Endodermal cell (in vitro differentiated cells): ENCODE data around the gene TNFRSF1B. TPM values are rescaled to one million over a fixed set of nuclear protein-coding genes. Genes with fewer than 3 reads are reported as not detected.

ENCODE experiments used
- DNase-seq: peaks from one replicate; pipeline ENCODE4 v3.0.0-alpha.2; 2017
- H3K27ac ChIP-seq: 2 replicates; pipeline ENCODE4 v1.5.1; 2013; ENCODE audit warnings: mild to moderate bottlenecking, low read depth, low read length, moderate library complexity
- H3K27me3 ChIP-seq: 2 replicates; pipeline ENCODE4 v1.6.1; 2013; ENCODE audit warnings: mild to moderate bottlenecking, low read length, moderate library complexity; ENCODE audit not compliant: insufficient read depth, control insufficient read depth, poor library complexity, severe bottlenecking
- H3K36me3 ChIP-seq: 2 replicates; pipeline ENCODE4 v1.7.0; 2013; ENCODE audit warnings: mild to moderate bottlenecking, low read length, moderate library complexity; ENCODE audit not compliant: control insufficient read depth, insufficient read depth
- H3K4me1 ChIP-seq: one replicate; pipeline ENCODE4 v1.7.0; 2013; ENCODE audit warnings: low read length; ENCODE audit not compliant: control insufficient read depth, insufficient read depth
- H3K4me3 ChIP-seq: 2 replicates; pipeline ENCODE4 v1.5.1; 2013; ENCODE audit warnings: mild to moderate bottlenecking, low read length, moderate library complexity
- H3K9ac ChIP-seq: 2 replicates; pipeline ENCODE4 v1.6.1; 2013; ENCODE audit warnings: mild to moderate bottlenecking, low read length, moderate library complexity; ENCODE audit not compliant: poor library complexity, severe bottlenecking; ENCODE audit errors: extremely low read depth
- H3K9me3 ChIP-seq: 2 replicates; pipeline ENCODE4 v1.6.1; 2013; ENCODE audit warnings: mild to moderate bottlenecking, low read length, moderate library complexity; ENCODE audit not compliant: control insufficient read depth
- H3K27ac Mint-ChIP-seq: 2 replicates; pipeline ENCODE4 v1.8.0; 2020; ENCODE audit warnings: mixed read lengths
- H3K27me3 Mint-ChIP-seq: 2 replicates; pipeline ENCODE4 v1.8.0; 2021; ENCODE audit warnings: mild to moderate bottlenecking, mixed read lengths; ENCODE audit not compliant: insufficient read depth
- H3K36me3 Mint-ChIP-seq: 2 replicates; pipeline ENCODE4 v1.8.0; 2020; ENCODE audit warnings: low read depth, mixed read lengths
- H3K4me1 Mint-ChIP-seq: 2 replicates; pipeline ENCODE4 v1.8.0; 2020; ENCODE audit warnings: mixed read lengths
- H3K4me3 Mint-ChIP-seq: 2 replicates; pipeline ENCODE4 v1.8.0; 2020; ENCODE audit warnings: mild to moderate bottlenecking, moderate library complexity, mixed read lengths
- H3K9me3 Mint-ChIP-seq: 2 replicates; pipeline ENCODE4 v1.8.0; 2020; ENCODE audit warnings: mild to moderate bottlenecking, mixed read lengths
- WGBS, 2 experiments: methylation state at CpG; one replicate each; pipeline versions ENCODE4 v1.1.5 to v1.1.7; 2013; ENCODE audit warnings: missing lambda C conversion rate in 2 of 2, mixed read lengths in 1 of 2; ENCODE audit not compliant: insufficient coverage in 1 of 2, insufficient read length in 1 of 2; 5-methylcytosine and 5-hydroxymethylcytosine counted together
- total RNA-seq, 2 donors: library from RNA; stranded (reverse); fragmentation: NEBNext Ultra II Directional in 1 of 2; extraction: Animal tissue kit (Norgen Biotek cat#: 25700) in 1 of 2; gene quantifications; 2 replicates in 1 of 2; 3 replicates in 1 of 2; pipeline ENCODE4 v1.2.1, GENCODE V29; 2021
- TF ChIP-seq, protein P1 (sequence below): fragments of 200-600 bp; sonication (generic); conservative IDR thresholded peaks from 2 replicates; pipeline ENCODE4 v1.5.0; 2021; ENCODE audit warnings: antibody characterized with exemption, mild to moderate bottlenecking

The TNFRSF1B gene
- total RNA-seq, 2 donors from 2014 or later: 0.24 to 0.40 TPM

DNA sequence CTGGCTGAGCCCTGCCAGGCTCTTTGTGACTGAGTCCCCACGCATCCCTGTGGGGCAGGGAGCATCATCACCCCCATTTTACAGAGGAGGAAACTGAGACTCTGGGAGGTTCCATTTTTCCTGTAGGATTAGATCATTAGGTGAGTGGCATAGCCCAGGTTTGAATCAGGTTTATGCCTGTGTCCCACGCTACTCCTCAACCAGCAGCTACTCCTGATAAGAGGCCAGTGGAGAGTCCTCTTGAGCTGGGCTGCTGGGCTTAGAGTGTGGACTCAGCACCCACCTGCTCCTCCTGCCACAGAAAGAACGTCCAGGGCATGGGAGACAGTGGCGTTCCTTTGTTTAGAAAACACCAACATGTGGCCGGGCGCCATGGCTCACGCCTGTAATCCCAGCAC is 30.7 kb downstream of the TNFRSF1B start:
- DNase-seq: no peak
- H3K36me3 Mint-ChIP-seq: no peaks in the 10 kb centered on the region
- Histone ChIP-seq H3K4me3 (no peak overlapping the region), H3K9ac (no peak overlapping the region), H3K4me1 (no peaks in the 10 kb centered on the region), H3K36me3 (no peaks in the 10 kb centered on the region), H3K27me3 (no peaks in the 10 kb centered on the region), H3K9me3 (no peaks in the 10 kb centered on the region), H3K27ac (no peak overlapping the region)
- no peak overlapping the region for H3K4me3 Mint-ChIP-seq
- WGBS, 2 experiments: 74 to 94% methylated on average over 2 to 7 of the region's 7 CpGs
- H3K4me1 Mint-ChIP-seq: peaks cover 4% of the 10 kb centered on the region
- no peaks in the 10 kb centered on the region for H3K27me3 Mint-ChIP-seq
- no peak overlapping the region for H3K27ac Mint-ChIP-seq
- no peaks in the 10 kb centered on the region for H3K9me3 Mint-ChIP-seq
- TF ChIP-seq, protein P1, sequence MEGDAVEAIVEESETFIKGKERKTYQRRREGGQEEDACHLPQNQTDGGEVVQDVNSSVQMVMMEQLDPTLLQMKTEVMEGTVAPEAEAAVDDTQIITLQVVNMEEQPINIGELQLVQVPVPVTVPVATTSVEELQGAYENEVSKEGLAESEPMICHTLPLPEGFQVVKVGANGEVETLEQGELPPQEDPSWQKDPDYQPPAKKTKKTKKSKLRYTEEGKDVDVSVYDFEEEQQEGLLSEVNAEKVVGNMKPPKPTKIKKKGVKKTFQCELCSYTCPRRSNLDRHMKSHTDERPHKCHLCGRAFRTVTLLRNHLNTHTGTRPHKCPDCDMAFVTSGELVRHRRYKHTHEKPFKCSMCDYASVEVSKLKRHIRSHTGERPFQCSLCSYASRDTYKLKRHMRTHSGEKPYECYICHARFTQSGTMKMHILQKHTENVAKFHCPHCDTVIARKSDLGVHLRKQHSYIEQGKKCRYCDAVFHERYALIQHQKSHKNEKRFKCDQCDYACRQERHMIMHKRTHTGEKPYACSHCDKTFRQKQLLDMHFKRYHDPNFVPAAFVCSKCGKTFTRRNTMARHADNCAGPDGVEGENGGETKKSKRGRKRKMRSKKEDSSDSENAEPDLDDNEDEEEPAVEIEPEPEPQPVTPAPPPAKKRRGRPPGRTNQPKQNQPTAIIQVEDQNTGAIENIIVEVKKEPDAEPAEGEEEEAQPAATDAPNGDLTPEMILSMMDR: no peak

DNA sequence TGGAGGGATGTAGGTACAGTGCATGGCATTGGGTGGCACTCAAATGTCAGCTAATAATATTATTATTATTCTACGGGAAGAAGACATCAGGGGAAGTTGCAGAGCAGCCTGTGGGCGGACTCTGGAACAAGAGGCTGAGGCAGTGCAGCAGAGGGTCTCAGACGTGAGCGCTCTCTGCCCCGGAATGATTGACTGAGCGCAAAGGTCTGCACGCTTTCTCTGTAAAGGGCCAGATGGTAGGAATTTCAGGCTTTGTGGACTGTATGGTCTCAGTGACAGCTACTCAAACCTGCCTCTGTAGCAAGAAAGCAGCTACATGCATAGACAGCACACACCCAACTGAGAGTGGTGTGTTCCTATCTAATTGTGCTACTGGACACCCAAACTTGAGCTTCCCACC is 33.4 kb downstream of the TNFRSF1B start:
- Mint-ChIP-seq H3K4me3 (no peak overlapping the region), H3K4me1 (peaks cover 4% of the 10 kb centered on the region), H3K36me3 (no peaks in the 10 kb centered on the region), H3K27ac (no peak overlapping the region), H3K9me3 (no peaks in the 10 kb centered on the region), H3K27me3 (no peaks in the 10 kb centered on the region)
- Histone ChIP-seq H3K4me1 (no peaks in the 10 kb centered on the region), H3K4me3 (no peak overlapping the region), H3K9ac (no peak overlapping the region), H3K36me3 (no peaks in the 10 kb centered on the region), H3K27ac (no peak overlapping the region), H3K27me3 (no peaks in the 10 kb centered on the region), H3K9me3 (no peaks in the 10 kb centered on the region)
- TF ChIP-seq, protein P1: no peak
- WGBS, 2 experiments: 93% methylated on average over 5 to 7 of the region's 7 CpGs
- no peak for DNase-seq

DNA sequence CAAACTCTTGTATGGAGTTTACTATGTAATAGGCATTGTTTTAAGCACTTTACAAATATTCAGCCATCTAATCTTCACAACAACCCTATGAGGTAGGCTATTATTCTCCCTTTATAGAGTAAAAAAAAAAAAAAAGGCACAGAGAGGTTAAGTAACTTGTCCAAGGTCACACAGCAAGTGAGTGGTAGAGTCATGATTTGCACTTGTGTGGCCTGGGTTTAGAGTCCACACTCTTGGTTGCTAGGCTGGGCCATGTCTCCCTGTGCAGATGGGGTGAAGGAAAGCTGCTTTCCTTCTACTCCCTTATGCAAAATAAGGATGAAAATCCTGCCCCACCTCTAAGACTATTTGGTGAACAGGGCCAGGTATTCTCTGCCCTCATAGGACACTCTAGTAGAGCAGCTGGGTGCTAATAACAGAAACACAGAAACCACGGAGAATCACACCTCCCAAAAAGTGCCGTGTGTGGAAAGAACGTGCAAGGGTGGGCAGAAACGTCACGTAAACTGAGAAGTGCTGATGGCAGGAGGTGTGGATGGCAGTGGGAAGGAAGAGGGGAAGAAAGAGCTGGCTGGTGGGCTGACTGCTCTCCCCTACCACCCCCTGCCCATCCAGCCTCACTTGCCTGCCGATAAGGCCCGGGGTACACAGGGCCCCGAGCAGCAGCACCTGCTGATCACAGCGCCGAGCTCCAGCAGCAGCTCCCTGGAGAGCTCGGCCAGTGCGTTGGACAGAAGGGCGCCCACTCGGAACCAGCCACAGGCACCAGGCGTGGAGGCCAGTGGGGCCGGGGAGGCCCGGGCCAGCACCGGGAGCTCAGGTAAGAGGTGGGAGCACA is 34.8 kb downstream of the TNFRSF1B start:
- Mint-ChIP-seq H3K27ac (no peak overlapping the region), H3K4me1 (peaks cover 4% of the 10 kb centered on the region), H3K36me3 (no peaks in the 10 kb centered on the region), H3K4me3 (no peak overlapping the region), H3K9me3 (no peaks in the 10 kb centered on the region), H3K27me3 (no peaks in the 10 kb centered on the region)
- Histone ChIP-seq H3K4me3 (no peak overlapping the region), H3K4me1 (no peaks in the 10 kb centered on the region), H3K9me3 (no peaks in the 10 kb centered on the region), H3K27ac (no peak overlapping the region), H3K9ac (no peak overlapping the region), H3K36me3 (no peaks in the 10 kb centered on the region), H3K27me3 (no peaks in the 10 kb centered on the region)
- peak; percentile 47 for DNase-seq
- 94 to 95% methylated on average over 8 to 18 of the region's 18 CpGs for WGBS, 2 experiments
- TF ChIP-seq, protein P1: no peak
